NCI-H1417 treated with DMSO at 0.1 percent for 48 hours (cell line): ENCODE measurements around the gene FHAD1.

ENCODE experiments used
- DNase-seq: peaks from one replicate; lab custom pipeline; 2025; lab: John Stamatoyannopoulos, UW

Gene FHAD1

DNA sequence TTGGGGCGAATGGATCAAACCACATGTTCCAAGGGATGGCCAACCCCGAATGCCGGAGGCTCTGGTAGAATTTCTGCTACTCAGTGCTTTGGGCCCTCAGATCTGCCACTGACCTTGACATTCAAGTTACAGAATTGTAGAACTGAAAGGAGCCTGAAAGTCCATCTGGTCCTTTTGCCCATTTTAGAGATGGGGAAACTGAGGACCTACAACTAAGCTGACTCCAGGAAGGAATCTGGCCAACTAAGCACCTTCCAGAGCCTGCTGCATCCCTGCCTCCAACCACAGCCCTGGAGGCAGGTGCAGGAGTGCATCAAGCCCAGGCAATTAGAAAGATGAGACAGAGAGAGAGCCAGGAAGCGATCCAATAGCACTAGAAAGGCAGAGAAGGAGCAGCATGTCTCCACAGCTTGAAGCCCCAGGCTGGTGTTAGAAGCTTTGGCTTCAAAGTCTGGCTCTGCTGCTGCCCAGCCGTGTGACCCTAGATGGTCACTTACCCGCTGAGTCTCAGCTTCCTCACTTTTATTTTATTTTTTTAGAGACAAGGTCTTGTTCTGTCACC is 189.9 kb downstream of the FHAD1 start:
- no peak for DNase-seq

DNA sequence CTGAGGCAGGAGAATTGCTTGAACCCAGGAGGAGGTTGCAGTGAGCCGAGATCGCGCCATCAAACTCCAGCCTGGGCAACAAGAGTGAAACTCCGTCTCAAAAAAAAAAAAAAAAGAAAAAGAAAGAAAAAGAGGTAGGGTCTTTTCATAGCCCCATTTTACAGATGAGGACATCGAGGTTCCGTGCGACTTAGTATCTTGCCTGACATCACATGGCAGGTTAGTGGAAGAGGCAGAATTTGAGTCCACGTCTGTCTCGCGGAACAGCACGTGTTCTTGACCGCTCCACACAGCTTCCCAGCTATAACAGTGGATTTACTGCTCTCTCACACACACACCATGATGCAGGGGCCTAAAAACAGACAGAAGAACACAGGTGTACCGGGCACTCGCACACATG is 192.3 kb downstream of the FHAD1 start:
- no peak for DNase-seq

DNA sequence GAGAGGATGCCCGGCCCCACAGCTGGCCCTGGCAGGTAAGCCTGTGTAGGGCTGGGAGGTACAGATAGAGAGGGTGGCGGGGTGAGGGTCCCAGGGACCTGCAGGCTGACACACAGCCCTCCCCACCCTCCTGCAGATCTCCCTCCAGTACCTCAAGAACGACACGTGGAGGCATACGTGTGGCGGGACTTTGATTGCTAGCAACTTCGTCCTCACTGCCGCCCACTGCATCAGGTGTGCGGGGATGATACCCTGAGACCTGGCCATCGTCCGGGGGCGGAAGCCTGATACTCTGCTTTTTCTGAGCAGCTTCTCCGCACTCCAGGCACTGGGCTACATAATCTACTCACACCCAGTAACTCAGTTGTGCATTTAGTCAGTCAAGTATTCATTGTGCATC is 193.3 kb downstream of the FHAD1 start:
- DNase-seq, result no peak

DNA sequence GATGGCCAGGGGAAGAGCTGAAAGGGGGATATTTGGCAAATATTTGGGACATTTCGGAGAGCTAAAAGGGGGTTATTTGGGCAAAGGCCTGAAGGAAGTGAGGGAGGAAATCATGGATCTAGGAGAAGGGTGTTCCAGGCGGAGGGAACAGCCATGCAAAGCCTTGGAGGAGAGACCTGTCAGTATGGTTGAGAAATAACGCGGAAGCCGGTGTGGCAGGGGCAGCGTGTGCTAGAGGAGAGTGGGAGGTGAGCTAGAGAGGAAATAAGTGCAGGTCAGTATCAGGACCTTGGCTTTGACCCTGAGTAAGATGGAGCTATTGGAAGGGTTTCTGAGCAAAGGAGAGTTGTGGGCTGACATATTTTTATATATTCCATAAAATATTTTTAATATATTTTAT is 194.2 kb downstream of the FHAD1 start:
- no peak for DNase-seq

DNA sequence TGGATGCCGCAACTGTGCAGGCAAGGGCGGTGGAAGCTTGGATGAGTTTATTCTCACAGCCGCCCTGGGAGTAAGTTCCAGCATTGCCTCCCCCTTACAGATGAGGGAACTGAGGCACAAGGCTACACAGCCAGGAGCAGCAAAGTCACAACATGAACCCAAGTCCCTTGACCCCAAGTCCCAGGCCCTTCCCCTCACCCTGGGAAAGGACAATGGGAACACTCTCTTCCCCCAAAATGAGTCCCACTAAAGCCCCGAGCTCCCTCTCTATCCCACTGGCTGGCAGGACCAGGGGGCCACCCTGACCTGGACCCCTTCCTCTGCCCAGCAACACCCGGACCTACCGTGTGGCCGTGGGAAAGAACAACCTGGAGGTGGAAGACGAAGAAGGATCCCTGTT is 195.1 kb downstream of the FHAD1 start:
- DNase-seq, result no peak

DNA sequence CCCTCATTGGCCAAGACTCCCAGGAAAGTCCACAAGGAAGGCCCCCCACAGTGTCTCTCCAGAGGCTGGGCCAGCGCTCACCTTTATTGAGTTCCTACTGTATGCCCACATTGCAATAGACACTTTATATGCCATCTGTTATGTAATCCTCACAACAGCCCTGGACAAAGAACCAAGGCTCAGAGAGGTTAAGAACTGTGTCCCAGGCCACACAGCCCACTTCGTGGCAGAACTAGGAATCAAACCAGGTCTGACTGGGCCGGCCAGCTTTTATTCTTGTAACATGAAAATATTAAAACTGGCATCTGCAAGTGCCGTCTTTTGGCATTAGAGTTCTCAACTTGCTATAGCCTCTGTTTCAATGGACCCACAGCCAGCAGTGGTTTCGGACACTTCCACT is 195.7 kb downstream of the FHAD1 start:
- DNase-seq, result no peak

DNA sequence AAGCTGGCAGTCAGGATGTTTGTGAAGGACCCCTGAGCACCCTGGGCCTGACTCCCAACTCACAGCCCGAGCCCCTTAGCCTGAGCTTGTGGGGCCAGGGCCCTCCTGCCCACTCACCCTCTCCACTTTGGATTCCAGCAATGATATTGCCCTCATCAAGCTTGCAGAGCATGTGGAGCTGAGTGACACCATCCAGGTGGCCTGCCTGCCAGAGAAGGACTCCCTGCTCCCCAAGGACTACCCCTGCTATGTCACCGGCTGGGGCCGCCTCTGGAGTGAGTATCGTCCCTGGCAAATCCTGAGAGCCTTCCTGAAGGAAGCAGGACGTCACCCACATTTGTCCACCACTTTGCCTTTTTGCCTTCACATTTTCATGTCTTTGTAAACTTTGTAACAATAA is 196.3 kb downstream of the FHAD1 start:
- no peak for DNase-seq

DNA sequence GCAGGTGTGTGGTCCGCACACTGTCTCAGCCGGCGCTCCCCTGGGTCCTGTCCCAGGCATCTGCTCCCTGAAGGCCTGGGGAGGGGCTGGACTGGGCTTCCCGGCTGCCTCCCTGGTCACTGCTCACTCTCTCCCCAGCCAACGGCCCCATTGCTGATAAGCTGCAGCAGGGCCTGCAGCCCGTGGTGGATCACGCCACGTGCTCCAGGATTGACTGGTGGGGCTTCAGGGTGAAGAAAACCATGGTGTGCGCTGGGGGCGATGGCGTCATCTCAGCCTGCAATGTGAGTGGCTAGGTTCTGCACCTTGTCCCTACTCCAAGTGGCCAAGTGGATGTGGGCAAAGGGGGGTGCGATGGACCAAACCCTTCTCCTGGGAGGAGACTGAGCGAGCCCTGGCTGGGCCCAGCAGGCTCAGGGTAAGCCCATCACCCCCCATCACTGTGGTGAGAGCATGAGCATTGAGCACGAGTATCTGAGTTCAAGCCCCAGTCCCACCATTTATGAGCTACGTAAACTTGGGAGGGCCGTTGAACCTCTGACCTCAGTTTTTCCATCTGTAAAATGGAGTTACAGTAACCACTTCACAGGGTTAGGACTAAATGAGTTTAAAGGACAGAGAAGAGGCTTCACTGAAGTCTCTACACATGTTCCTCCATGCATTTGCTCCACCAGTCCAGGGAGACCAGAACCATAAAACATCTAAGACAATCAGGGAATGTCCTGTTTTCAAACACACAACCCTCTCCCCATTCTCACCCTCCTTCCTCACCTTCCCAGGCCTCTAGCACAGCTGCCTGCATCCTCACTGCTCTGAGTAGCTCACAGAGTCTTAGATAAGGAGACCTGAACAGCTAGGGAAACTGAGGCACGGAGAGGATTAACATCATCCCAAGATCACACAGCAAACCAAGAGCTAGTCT is 197.7 kb downstream of the FHAD1 start:
- no peak for DNase-seq

DNA sequence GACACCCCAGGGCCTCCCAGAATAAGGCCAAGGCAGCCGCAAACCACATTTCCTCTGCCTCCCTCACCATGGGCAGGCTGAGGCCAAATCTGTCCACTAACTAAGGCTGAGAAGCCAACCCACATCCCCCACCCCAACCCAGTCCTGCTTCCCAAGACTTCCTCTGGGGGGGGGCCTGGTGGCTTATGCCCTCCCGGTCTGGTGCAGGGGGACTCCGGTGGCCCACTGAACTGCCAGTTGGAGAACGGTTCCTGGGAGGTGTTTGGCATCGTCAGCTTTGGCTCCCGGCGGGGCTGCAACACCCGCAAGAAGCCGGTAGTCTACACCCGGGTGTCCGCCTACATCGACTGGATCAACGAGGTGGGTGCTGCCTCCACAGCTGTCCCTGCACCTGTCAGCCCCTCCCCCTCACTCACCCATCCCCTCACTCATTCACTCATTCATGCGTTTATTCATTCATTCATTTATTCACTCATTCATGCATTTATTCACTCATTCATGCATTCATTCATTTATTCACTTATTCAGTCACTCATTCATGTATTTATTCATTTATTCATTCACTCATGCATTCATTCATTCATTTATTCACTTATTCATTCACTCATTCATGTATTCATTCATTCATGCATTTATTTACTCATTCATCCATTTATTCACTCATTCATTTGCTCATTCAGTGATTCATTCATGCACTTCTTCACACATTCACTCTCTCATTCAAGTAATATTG is 198.5 kb downstream of the FHAD1 start:
- DNase-seq, result no peak

DNA sequence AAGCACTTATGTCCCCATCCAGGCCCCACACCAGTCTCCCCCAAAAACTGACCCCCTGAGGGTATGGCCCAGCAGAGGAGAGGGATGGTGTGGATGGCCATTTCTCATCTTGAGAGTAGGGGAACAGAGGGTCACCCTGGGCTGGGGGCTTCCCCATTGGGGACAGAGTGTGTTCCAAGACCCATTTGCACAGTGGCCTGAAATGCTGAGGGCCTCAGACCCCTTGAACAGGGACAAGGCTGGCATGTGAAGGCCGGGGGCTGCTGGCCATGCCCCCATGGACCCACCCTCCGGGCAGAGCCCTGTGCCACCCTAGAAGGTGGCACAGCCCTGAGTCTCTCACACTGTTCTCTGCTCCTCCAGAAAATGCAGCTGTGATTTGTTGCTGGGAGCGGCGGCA is 199.2 kb downstream of the FHAD1 start:
- no peak for DNase-seq
